ENCODE results near the gene ZNF12.

GRCh38 chr7:6654113-6654841, 52.5 kb downstream of the ZNF12 start:
- TF ChIP-seq POLR2A (IDR thresholded peaks at IDR 0.05; ENCODE audit: low read depth, low read length): no peak
- TF ChIP-seq TAF1 (IDR thresholded peaks at IDR 0.05; ENCODE audit: borderline replicate concordance, low read depth, low read length): no peak

All from GM12892 (cell line).